ENCODE measurements around the gene PITRM1. TPM values are rescaled to one million over a fixed set of nuclear protein-coding genes. Genes with fewer than 3 reads are reported as not detected.

The PITRM1 gene
- total and polyA plus RNA-seq, 7 donors, result 51.0 to 112 (median 78.8) TPM

DNA sequence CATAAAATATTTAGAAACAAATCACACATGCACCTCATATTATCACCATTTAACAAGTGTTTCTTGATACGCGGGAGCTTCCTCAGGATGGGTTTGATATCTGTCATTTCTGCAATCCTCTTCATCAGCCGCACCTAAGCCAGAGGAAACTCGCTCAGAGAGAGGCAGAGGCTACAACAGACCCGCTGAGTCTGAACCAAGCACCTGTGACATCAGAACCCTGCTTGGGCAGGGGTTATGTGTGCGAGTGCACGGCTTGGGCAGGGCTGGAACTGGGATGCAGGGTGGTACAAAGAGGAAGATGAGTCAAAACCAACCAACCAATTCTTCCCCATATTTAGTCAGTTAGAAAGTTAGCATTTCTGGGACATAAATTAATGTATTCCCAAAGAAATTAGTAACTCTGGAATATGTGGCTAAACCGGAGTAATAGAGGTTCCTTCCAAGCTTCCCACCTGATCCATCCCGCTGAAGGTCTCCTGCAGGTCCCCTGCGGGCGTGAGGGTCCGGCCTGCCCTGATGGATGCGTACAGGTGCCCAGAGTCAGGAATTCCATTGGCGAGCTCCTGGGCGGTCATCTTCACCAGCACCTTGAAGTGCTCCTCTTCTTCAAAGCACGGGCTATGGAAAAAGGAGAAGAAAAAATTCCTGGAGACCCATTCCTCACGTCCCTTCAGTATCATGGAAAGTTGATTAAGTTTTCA, 25.3 kb downstream of the PITRM1 start:
- H3K36me3 ChIP-seq (ENCODE audit: insufficient read depth in 1 of 2, low read depth in 1 of 2), result peaks cover 9 to 100% of the 10 kb centered on the region in 2 donors
- no peaks in the 10 kb centered on the region for H3K27me3 ChIP-seq (ENCODE audit: insufficient read depth in 3 of 3, low read length in 2 of 3)
- DNase-seq, result no peak
- H3K4me1 ChIP-seq, result no peaks in the 10 kb centered on the region
- no peaks in the 10 kb centered on the region for H3K9me3 ChIP-seq
- TF ChIP-seq, protein P1, sequence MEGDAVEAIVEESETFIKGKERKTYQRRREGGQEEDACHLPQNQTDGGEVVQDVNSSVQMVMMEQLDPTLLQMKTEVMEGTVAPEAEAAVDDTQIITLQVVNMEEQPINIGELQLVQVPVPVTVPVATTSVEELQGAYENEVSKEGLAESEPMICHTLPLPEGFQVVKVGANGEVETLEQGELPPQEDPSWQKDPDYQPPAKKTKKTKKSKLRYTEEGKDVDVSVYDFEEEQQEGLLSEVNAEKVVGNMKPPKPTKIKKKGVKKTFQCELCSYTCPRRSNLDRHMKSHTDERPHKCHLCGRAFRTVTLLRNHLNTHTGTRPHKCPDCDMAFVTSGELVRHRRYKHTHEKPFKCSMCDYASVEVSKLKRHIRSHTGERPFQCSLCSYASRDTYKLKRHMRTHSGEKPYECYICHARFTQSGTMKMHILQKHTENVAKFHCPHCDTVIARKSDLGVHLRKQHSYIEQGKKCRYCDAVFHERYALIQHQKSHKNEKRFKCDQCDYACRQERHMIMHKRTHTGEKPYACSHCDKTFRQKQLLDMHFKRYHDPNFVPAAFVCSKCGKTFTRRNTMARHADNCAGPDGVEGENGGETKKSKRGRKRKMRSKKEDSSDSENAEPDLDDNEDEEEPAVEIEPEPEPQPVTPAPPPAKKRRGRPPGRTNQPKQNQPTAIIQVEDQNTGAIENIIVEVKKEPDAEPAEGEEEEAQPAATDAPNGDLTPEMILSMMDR (IDR thresholded peaks at IDR 0.05), result no peak
- H3K4me3 ChIP-seq, result no peak overlapping the region
- no peak for ATAC-seq
- 87 to 95% (median 94%) methylated on average over 17 of the region's 17 CpGs for WGBS, 3 donors
- intact Hi-C loops (cut with DNase I), result no loop called here
- H3K27ac ChIP-seq, result no peak overlapping the region

GRCh38 chr10:3146289-3146688, 26.3 kb downstream of the PITRM1 start:
- H3K36me3 ChIP-seq (ENCODE audit: insufficient read depth in 1 of 2, low read depth in 1 of 2), result peaks cover 9 to 100% of the 10 kb centered on the region in 2 donors
- H3K4me3 ChIP-seq, result no peak overlapping the region
- WGBS, 3 donors, result 92 to 95% (median 93%) methylated on average over 8 of the region's 8 CpGs
- DNase-seq, result no peak
- intact Hi-C loops (cut with DNase I), result no loop called here
- H3K4me1 ChIP-seq, result no peaks in the 10 kb centered on the region
- H3K27ac ChIP-seq, result no peak overlapping the region
- TF ChIP-seq, protein P1 (IDR thresholded peaks at IDR 0.05), result no peak
- ATAC-seq, result no peak
- no peaks in the 10 kb centered on the region for H3K27me3 ChIP-seq (ENCODE audit: insufficient read depth in 3 of 3, low read length in 2 of 3)
- no peaks in the 10 kb centered on the region for H3K9me3 ChIP-seq

DNA sequence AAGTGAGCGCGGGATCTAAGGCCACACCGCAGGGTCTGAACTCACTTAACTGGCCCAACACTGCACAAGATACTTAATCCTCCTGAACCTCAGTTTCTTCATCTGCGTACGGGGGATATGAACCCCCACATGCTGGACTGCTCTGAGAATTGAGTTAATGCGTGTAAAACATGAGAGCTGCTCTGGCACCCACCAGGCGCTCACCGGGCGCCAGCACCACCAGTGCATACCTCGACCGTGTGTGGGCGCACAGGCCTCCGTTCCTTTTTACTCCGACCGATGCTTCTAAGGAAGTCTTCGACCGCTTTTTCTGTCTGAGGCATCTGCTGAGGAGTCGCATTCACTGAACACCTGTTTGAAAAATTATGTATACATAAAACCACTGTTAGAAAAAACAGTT, 27.2 kb downstream of the PITRM1 start:
- H3K36me3 ChIP-seq (ENCODE audit: insufficient read depth in 1 of 2, low read depth in 1 of 2), result peaks cover 9 to 100% of the 10 kb centered on the region in 2 donors
- WGBS, 3 donors, result 96 to 97% (median 97%) methylated on average over 18 of the region's 18 CpGs
- no peak for DNase-seq

DNA sequence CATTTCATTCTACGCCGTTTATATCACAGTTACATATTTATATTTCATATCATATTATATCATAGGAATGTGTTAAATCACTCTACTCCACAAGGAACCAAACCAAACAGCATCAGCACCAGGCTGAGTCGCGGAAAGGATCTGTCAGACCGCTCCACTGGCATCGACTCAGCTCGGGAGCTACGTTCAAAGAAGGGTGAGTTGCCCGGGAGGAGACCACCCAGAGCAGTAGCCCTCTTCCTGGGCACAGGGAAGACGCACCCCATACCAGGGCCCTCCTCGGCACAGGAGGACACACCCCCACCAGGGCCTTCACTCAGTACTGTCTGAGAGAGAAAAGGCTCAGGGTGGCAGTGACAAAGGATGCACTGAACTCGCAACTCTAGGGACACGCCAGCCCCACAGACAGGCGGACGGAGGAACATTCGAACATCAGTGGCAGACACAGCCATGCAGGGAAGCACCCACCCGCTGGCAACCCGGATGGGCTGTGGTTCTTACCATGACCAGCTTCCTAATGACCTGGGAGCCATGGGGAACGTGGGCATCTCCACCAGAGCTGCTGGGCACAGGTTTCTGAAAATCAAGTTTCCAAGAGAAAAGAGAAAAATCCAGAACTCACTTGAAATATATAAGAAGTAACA, 28.7 kb downstream of the PITRM1 start:
- Histone ChIP-seq H3K4me1 (no peaks in the 10 kb centered on the region), H3K27me3 (ENCODE audit: insufficient read depth in 3 of 3, low read length in 2 of 3) (no peaks in the 10 kb centered on the region), H3K27ac (no peak overlapping the region), H3K9me3 (no peaks in the 10 kb centered on the region), H3K36me3 (ENCODE audit: insufficient read depth in 1 of 2, low read depth in 1 of 2) (peaks cover 9 to 100% of the 10 kb centered on the region in 2 donors), H3K4me3 (no peak overlapping the region)
- DNase-seq, result no peak
- TF ChIP-seq, protein P1 (IDR thresholded peaks at IDR 0.05), result no peak
- WGBS, 3 donors, result 93 to 95% (median 93%) methylated on average over 19 of the region's 19 CpGs
- intact Hi-C loops (cut with DNase I), result no loop called here
- no peak for ATAC-seq

More for the DNA sequence above, 27.2 kb downstream of the PITRM1 start:
- no peaks in the 10 kb centered on the region for H3K27me3 ChIP-seq (ENCODE audit: insufficient read depth in 3 of 3, low read length in 2 of 3)
- intact Hi-C loops (cut with DNase I), result no loop called here
- H3K9me3 ChIP-seq, result no peaks in the 10 kb centered on the region
- no peaks in the 10 kb centered on the region for H3K4me1 ChIP-seq
- no peak overlapping the region for H3K27ac ChIP-seq
- TF ChIP-seq, protein P1 (IDR thresholded peaks at IDR 0.05), result no peak
- no peak overlapping the region for H3K4me3 ChIP-seq
- no peak for ATAC-seq
